Head of caudate nucleus (tissue), 42 donors: ENCODE data around the gene PEAK1.

ENCODE experiments used
- DNase-seq, 42 donors: peaks; one replicate each; pipeline versions ENCODE4 v3.0.0 to v3.0.0-alpha.2; 2020 to 2021; ENCODE audit warnings: mixed read lengths in 7 of 42
- intact Hi-C: fragments of 100-400 bp; cut with DNase I; formaldehyde crosslinking; loops from one replicate; pipeline ENCODE4 v1.15.0; 2022

The PEAK1 gene, protein sequence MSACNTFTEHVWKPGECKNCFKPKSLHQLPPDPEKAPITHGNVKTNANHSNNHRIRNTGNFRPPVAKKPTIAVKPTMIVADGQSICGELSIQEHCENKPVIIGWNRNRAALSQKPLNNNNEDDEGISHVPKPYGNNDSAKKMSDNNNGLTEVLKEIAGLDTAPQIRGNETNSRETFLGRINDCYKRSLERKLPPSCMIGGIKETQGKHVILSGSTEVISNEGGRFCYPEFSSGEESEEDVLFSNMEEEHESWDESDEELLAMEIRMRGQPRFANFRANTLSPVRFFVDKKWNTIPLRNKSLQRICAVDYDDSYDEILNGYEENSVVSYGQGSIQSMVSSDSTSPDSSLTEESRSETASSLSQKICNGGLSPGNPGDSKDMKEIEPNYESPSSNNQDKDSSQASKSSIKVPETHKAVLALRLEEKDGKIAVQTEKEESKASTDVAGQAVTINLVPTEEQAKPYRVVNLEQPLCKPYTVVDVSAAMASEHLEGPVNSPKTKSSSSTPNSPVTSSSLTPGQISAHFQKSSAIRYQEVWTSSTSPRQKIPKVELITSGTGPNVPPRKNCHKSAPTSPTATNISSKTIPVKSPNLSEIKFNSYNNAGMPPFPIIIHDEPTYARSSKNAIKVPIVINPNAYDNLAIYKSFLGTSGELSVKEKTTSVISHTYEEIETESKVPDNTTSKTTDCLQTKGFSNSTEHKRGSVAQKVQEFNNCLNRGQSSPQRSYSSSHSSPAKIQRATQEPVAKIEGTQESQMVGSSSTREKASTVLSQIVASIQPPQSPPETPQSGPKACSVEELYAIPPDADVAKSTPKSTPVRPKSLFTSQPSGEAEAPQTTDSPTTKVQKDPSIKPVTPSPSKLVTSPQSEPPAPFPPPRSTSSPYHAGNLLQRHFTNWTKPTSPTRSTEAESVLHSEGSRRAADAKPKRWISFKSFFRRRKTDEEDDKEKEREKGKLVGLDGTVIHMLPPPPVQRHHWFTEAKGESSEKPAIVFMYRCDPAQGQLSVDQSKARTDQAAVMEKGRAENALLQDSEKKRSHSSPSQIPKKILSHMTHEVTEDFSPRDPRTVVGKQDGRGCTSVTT (N-terminal part only)

DNA sequence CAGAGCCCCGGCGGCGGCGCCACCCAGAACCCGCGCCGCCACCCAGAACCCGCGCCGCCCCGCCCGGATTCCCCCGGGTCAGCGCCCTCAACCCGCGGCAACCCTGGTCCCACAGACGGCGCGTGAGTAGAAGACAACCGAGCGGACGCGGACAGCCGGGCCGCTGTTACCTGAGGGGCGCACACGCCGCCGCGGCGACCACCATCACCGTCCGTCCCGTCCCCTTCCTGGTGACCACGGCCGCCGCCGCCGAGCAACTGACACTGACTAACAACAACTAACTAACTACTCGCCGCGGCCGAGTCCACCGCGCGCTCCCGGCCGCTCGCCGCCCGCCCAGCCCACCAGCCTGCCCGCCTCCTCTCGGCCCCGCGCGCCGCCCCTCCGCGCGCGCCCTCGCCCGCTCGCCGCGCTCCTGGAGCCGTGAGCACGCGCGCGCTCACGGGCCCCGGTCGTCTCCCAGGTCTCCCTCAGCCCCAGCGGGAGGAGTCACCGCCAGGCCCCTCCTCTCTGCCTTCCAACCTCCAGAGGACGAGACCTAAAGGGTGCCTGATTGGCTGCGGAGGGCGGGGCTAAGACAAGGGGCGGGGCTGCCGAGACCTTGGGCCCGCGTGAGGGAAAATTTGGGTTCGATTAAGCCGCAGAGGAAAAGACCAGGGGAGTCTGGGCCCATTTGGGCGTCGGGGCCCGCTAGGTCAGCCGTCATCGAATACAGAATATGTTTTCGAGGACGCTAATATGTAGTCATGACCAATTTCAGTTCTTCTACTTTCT, at the start of gene PEAK1:
TSS of gene PEAK1 (minus strand) at position 269 of the 774 bp plus-strand sequence. CDS start 238,178 bp downstream, outside the sequence.
- DNase-seq = peak; percentile 95 to 100 (median 99)
- intact Hi-C loops = loop anchor here (2.0 kb wide), 1 partner anchor 77 kb away; no protein-coding TSS in a partner anchor

DNA sequence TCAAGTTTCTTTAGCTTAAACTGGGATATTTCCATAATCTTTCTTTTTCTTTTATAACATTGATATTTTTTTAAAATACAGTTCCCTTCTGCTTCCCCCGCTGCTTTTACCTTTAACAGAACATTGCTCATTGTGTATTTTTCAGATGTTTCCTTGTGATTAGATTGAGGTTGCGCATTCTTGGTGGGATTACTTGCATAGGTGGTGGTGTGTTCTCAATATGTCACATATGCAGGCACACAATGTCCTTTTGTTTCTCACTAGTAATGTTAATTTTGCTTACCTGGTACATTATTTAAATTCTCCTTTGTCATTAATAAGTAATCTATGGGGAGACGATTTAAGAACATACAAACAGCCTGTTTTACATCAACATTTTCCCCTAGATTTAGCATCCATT, 49.0 kb upstream of the PEAK1 start:
- intact Hi-C loops = no loop called here
- no peak for DNase-seq

DNA sequence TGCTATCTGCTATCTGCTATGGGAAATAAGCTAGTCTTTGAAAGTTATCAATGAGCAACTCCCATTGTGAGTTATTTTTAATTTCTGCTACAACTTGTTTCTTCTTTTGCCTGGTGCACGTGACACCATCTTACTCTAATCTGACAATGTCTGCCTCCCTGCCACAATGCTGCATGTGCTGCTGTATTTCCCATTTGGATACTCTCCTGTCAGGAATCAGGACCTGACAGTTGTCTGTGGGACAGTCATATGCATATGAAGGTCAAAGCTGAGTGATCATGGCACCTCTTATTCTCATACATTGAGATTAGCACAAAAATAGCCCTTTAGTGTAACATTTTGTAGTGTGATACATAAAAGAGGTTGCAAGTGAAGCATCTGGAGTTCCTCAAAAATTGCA, 46.6 kb upstream of the PEAK1 start:
- intact Hi-C loops = no loop called here
- DNase-seq = no peak

DNA sequence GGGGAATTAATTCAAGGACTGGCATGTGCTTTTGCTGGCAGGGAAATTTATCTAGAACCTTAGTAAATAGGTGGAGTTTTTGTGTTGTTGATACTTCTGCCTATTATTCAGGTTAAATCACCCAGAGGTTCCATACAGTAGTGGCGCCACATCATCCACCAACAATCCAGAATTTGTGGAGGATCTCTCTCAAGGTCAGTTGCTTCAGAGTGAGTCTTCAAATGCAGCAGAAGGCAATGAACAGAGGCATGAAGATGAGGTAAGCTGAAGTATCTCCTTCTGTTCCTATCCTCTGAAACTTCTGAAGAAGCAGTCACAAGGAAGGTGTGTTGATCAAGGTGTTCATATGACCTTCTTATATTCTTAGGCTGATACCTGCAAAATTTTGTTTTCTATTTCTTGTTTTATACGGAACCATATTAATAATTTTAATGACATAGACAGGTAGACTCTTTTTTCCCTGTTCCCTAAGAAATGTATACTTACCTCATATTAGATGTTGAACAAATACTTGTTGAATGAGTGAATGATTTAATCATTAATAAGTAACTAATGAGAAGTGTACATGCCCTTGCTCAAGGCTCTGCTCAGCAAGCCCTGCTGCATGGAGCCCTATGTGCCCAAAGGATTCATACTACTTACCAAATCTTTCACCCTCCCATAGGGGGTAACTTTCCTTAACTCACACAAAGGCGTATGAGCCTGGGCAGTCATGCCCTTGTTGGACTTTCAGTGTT, 44.4 kb upstream of the PEAK1 start:
- intact Hi-C loops = no loop called here
- no peak for DNase-seq

DNA sequence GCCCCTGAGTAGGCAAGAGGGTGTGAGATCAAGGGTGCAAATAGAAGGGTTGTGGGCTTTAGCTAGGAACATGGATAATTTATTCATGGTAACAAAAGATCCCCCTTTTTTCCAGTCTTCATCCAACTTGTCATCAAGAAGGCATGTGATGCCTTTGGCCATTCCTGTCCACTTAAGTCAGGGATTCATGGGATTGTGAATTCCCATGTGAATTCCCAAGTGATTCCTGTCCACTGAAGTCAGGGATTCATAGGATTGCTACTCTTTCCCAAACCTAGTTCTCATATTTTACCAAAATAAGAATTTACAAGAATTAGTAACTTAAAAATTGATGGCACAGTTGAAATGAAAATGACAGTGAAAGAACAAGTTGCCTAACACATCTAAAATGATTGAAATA, 41.6 kb upstream of the PEAK1 start:
- no peak for DNase-seq
- intact Hi-C loops = no loop called here

DNA sequence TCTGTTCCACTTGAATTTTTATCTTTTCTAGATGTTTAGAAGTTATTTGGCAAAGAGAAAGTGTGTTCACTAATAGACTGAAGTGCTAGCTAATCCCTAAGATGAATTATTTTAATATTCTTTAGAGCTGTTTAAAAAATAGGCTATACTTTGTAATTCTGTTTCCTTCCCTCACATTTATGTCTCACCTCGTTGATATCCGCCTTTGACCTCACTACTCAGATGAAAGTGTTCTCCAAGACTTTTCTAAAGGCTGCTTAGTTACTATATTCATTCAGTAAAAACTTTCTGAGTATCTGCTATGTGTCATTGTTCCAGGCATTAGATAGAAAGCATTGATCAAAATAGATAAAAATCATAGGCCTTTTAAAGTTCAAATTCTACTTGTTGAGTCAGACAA, 39.1 kb upstream of the PEAK1 start:
- intact Hi-C loops = no loop called here

DNA sequence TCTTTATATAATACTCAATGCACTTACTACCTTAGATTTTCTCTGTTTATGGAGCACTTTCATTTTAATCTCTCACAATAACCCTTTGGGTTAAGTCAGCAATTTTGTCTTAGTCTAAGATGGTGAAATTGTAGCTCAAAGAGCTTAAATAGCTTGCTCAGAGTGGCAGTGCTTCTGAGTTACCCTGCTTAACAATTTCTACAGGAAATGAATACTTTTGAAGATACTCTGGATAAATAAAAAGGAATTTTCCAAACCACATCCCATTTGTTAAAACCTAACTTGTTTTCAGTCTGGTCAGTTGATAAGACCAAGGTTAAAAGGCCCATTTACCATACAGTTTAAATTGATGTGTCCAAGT, 38.0 kb upstream of the PEAK1 start:
- intact Hi-C loops = no loop called here
- DNase-seq = no peak

More for the DNA sequence above, 39.1 kb upstream of the PEAK1 start:
- no peak for DNase-seq

DNA sequence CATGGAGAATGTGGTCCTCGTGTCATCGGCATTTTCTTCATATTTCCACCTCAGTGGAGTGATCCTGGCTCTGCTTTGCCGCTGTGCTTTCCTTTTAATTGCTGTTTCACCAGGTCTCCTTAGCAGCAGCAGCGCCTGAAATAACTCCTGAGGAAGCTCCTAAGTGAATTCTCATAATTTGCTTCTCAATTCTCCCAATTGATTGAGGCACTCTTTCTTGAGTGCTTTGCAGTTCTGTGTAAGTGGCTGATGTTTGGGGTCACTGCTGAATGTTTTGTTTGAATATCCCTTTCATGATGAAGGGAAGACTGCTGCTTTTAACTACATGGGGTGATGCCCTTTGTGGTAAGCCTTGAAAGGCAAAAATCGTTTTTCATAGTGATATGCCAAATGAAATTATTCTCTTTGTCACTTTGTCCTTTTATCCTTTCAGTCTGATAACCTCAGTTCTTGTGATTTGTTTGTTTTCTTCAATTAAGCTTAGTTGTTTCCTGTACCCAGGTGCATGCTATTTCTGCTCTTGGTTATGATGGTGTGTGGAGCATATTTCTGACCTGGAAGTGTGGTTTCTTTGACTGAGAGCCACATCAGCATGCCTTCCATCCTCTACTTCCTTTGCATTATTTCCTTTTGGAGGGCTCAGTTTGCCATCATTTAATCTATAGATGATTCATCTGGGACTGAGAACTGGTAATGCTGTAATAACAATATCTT, 37.4 kb upstream of the PEAK1 start:
- intact Hi-C loops = no loop called here
- DNase-seq = peak in 13 of 42 donors; percentile 2 to 55 (median 21)

DNA sequence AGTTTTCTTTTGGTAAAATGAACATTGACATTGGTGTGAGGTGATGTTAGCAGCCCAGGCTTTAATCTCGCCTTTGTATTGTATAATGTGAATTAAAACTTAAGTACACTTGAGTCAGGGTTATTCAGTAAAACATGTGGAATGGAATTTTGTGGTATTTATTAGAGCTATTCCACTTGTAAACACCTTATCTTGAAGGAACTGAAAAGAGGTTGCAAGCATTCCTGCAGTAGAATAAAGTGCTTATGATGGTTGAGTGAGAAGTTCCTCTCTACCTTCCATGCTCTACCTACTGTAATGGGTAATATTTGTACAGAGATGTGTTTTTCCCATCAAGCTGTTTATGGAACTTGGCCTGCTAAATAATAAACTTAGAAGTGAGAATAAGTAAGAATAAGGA, 36.8 kb upstream of the PEAK1 start:
- intact Hi-C loops = no loop called here
- no peak for DNase-seq

DNA sequence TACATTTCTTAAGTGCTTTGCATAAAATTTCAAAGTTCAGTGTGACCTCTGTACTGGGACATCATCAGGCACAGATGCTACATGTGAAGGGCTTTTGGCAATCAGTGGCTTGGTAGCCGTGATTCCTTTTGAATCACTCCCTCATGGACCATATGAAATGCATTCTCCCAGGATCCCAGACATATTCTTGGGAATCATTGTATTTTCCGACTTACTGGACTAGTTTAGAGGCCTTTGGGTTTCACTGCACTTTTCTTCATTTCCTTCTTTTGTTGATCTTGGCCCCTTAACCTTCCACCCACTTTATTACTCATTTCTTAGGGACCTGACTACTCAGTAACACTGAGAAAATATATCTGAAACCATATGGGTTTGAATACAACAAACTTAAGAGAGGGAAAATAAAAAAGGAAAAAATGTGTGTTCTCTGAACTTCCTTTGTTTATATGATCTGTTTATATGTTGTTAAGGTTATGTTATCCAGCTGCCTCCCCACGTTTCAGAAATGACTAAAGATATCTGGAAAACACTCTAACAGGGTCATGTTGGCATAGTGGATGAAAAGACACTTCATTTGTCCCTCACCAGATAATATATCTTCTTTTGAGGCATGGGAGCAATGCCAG, 35.9 kb upstream of the PEAK1 start:
- intact Hi-C loops = no loop called here
- no peak for DNase-seq

DNA sequence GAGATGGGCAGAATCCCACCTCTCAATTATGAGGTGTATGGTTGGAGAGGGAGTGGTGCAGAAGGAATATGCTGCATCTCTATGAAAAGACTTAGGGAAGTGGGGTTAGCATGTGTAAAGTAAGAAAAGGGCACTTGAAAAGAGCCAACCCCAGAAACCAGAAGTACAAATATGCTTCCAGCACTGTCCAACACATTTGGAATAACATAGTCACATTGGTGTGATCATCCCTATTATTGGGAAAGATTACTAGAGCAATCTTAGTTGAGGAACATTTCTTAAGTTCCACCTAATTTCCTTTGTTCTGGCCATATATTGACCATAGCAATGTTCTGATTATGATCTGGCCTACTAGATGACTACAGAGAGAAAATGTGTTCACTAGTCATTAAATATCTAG, 35.0 kb upstream of the PEAK1 start:
- intact Hi-C loops = no loop called here
- DNase-seq = no peak

DNA sequence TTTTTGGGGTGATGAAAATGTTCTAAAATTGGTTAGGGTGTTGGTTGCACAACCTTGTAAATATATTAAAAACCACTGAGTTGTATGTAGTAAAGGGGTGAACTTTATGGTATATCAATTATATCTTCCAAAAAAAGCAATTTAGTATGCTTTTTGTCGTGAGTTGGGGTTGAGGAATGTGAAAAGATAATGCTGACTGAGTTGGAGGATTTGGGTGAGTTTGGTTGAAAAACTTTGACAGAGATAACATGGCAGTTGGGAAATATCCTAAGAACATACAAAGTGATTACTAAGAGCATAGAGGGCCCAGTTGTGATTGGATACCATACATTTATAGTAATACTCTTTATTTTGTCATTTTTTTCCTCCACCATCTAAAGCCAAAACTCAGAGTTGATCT, 34.4 kb upstream of the PEAK1 start:
- no peak for DNase-seq
- intact Hi-C loops = no loop called here

DNA sequence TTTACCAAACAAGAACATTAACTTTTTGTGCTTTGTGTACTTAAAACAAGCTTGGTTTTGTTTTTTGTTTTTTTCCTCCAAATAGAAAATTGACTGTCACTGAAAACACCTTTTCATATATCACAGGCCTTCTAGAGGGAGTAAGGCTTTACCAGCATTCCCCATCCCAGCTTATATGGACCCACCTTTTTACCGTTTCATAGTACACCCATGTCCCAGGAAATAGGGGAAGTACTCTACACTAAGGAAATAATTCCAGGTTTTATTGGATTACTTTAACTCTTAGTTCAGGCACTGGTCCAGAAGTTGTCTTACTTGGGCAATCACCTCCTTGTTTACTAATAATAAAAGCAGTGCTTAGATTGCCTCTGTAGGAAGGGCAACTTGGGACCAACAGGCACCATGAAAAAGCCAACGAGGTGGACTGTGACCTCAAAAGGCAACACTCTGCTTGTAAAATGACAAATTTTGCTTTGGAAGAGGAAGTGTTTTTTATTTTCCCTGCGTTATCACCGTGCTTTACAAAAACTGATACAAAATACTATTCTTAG, 27.0 kb upstream of the PEAK1 start:
- intact Hi-C loops = no loop called here
- DNase-seq = no peak

DNA sequence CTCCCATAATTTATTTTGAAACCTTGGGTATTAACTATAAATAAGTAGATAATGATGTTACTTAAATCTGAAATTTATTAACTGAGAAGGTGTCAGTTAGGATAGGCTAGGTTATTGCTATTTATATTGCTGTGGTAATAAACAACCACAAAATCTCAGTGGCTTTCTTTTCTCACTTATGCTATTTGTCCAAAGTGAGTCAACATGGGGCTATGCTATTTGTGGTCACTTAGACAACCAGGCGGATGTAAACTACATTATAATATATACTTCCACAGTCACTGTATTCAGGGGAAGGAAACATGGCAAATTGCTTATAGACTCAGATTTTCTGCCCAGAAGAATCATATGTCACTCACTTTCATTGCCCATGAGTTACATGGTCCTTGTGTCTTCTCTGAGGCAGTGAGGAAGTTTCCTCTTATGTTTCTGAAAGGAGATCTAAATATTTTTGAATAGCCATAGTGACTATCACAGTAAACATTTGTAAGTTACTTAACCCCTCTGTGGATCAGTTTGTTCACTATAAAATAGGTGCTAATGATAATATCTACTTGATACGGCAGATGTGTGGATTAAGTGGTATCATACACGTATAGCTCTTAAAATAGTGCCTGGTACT, 20.6 kb upstream of the PEAK1 start:
- intact Hi-C loops = no loop called here

DNA sequence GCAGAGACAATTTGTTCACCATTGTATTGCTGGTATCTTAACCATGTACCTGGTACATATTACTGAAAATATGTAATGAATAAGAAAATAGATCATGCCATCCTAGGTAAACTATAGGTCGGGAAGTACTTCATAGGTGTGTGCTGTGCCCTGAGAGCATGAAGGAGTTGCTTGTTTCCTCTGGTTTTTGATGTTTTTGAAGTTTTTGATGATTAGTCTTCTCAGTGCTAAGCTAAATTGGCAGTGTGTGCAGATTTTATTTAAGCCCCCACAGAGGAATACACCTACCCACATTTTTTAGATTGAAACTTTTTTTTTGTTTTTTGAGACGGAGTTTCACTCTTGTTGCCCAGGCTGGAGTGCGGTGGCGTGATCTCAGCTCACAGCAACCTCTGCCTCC, 17.4 kb upstream of the PEAK1 start:
- no peak for DNase-seq
- intact Hi-C loops = no loop called here

More for the DNA sequence above, 20.6 kb upstream of the PEAK1 start:
- no peak for DNase-seq

DNA sequence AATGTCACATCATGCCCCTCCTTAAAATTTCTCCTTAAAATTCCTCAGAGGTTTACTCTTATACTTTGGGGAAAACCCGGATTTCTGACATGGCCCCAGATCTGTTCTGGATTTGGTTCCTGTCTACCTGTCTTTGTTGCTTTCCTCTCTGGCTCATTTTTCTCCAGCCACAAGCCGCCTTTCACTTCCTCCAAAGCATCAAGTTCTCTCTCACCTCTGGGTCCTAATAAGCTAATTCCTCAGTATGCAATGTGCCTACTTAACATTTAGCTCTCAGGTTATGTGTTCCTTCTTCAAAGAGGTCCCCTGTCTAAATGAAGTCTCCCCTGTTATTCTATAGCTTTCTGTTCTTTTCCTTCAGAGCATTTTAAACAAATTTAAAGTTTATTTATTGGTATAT, 16.9 kb upstream of the PEAK1 start:
- intact Hi-C loops = no loop called here
- no peak for DNase-seq

DNA sequence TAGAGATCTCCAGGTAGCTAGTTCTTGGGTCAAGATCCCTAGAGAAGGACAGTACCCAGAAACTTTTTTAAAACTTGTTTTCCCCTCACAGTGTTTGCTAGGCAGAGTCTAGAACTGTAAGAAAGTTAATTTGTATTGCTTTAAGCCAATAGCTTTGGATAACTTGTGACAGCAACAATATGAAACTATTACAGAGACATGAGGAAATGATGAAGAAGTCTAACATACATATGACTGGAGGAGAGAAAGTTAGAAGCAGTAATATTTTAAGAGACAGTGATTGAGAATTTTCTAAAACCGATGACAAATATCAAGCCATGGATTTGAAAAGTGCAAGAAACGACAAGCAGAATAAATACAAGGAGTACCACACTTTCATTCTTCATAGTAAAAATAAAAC, 10.7 kb upstream of the PEAK1 start:
- DNase-seq = no peak
- intact Hi-C loops = no loop called here
